ENCODE data around the gene TDG.

DNA sequence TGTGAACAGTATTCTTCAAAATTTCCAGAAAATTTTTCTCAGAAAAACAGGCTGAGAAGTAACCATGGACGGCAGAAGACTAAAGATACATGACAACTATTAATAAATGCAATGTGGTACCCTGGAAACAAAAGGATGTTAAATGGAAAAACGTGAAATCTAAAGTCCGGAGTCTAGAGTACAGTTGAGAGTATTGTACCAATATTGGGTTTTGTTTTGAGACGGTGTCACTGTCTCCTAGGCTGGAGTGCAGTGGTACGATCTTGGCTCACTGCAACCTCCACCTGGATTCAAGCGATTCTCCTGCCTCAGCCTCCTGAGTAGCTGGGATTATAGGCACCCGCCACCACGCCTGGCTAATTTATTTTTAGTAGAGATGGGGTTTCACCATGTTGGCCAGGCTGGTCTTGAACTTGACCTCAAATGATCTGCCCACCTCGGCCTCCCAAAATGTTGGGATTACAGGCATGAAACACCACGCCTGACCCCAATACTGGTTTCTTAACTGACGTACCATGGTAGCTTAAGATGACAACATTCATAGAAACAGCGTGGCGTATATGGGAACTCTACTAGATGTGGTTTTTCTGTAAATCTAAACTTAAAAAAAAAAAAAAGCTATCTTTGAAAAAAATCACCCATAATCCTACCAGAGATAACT is 16.8 kb upstream of the TDG start:
- TF ChIP-seq CREB1 (IDR thresholded peaks at IDR 0.05; ENCODE audit: low read depth) (no peak), RFX5 (IDR thresholded peaks at IDR 0.05; ENCODE audit: low read depth, low read length) (no peak)

Data from GM12878 (cell line).